OCI-LY1 (cell line): ENCODE data around the gene ZNF804A.

Source experiments
- H2AFZ ChIP-seq: fragments of 200-600 bp; sonication (generic), shearing (Covaris generic); 2 replicates; pipeline ENCODE4 v1.6.0; 2014; ENCODE audit warnings: antibody characterized with exemption, mild to moderate bottlenecking, low read length
- H3F3A ChIP-seq: fragments of 200-600 bp; sonication (generic), shearing (Covaris generic); 2 replicates; pipeline ENCODE4 v1.6.0; 2014; ENCODE audit warnings: mild to moderate bottlenecking, antibody characterized with exemption, low read length, moderate library complexity; ENCODE audit not compliant: insufficient read depth
- H3K27ac ChIP-seq: fragments of 200-600 bp; sonication (generic); 2 replicates; pipeline ENCODE4 v1.5.1; 2014; ENCODE audit warnings: low read length, mixed run types, mild to moderate bottlenecking, low read depth; ENCODE audit not compliant: poor library complexity, severe bottlenecking
- H3K27me3 ChIP-seq: fragments of 200-600 bp; sonication (generic); 2 replicates; pipeline ENCODE4 v1.6.0; 2014; ENCODE audit warnings: antibody characterized with exemption, mild to moderate bottlenecking, low read length, moderate library complexity; ENCODE audit not compliant: insufficient read depth
- H3K36me3 ChIP-seq: fragments of 200-600 bp; sonication (generic); 2 replicates; pipeline ENCODE4 v1.6.1; 2014; ENCODE audit warnings: mild to moderate bottlenecking, antibody characterized with exemption, low read length, moderate library complexity, mixed read lengths; ENCODE audit not compliant: insufficient read depth
- H3K4me1 ChIP-seq: fragments of 200-600 bp; sonication (generic); 2 replicates; pipeline ENCODE4 v1.5.1; 2014; ENCODE audit warnings: mild to moderate bottlenecking, low read length, moderate library complexity; ENCODE audit not compliant: insufficient read depth, severe bottlenecking
- H3K4me2 ChIP-seq: fragments of 200-600 bp; sonication (generic), shearing (Covaris generic); 2 replicates; pipeline ENCODE4 v1.6.1; 2014; ENCODE audit warnings: low read length
- H3K4me3 ChIP-seq: fragments of 200-600 bp; sonication (generic); 2 replicates; pipeline ENCODE4 v1.5.1; 2014; ENCODE audit warnings: low read length, low read depth, mild to moderate bottlenecking, mixed read lengths; ENCODE audit not compliant: poor library complexity, severe bottlenecking
- H3K79me2 ChIP-seq: fragments of 200-600 bp; shearing (Covaris generic); 2 replicates; pipeline ENCODE4 v1.6.1; 2016; ENCODE audit warnings: mixed run types, low read length, mixed read lengths; ENCODE audit not compliant: insufficient read depth
- H3K9ac ChIP-seq: fragments of 200-600 bp; sonication (generic), shearing (Covaris generic); 2 replicates; pipeline ENCODE4 v1.6.1; 2014; ENCODE audit warnings: mild to moderate bottlenecking, low read length, mixed read lengths
- H3K9me2 ChIP-seq: fragments of 200-600 bp; sonication (generic), shearing (Covaris generic); 2 replicates; pipeline ENCODE4 v1.6.1; 2014; ENCODE audit warnings: low read depth, mild to moderate bottlenecking, low read length, mixed read lengths
- H3K9me3 ChIP-seq: fragments of 200-600 bp; shearing (Covaris generic); 2 replicates; pipeline ENCODE4 v1.6.1; 2014; ENCODE audit warnings: low read length, mixed read lengths
- H4K20me1 ChIP-seq: fragments of 200-600 bp; sonication (generic), shearing (Covaris generic); 2 replicates; pipeline ENCODE4 v1.6.0; 2016; ENCODE audit warnings: mild to moderate bottlenecking, low read length; ENCODE audit not compliant: insufficient read depth
- CTCF ChIP-seq: fragments of 200-600 bp; sonication (generic), shearing (Covaris generic); IDR thresholded peaks from 2 replicates; pipeline ENCODE4 v1.5.1; 2017; ENCODE audit warnings: mild to moderate bottlenecking, antibody characterized with exemption, low read length, moderate library complexity, mixed read lengths
- EZH2 ChIP-seq: fragments of 200-600 bp; sonication (generic), shearing (Covaris generic); IDR thresholded peaks from 2 replicates; pipeline ENCODE4 v1.8.0; 2017; ENCODE audit warnings: borderline replicate concordance, mixed run types, mild to moderate bottlenecking, antibody characterized with exemption, low read length, moderate library complexity, mixed read lengths

The ZNF804A gene

GRCh38 chr2:184906160-184906559, 307.8 kb downstream of the ZNF804A start:
- H3K36me3 ChIP-seq = peaks cover 36% of the 10 kb centered on the region; the same call in 1 of the 2 replicates
- no peaks in the 10 kb centered on the region for H4K20me1 ChIP-seq
- H3K9ac ChIP-seq = no peak overlapping the region
- no peaks in the 10 kb centered on the region for H3K27me3 ChIP-seq
- H3K27ac ChIP-seq = no peak overlapping the region
- TF ChIP-seq CTCF (no peak), EZH2 (no peak)
- H3F3A ChIP-seq = no peaks in the 10 kb centered on the region
- no peak overlapping the region for H2AFZ ChIP-seq
- H3K4me3 ChIP-seq = no peak overlapping the region
- no peaks in the 10 kb centered on the region; the same call in 1 of the 2 replicates for H3K9me3 ChIP-seq
- H3K9me2 ChIP-seq = no peaks in the 10 kb centered on the region
- peaks cover 14% of the 10 kb centered on the region for H3K79me2 ChIP-seq
- no peaks in the 10 kb centered on the region for H3K4me1 ChIP-seq
- H3K4me2 ChIP-seq = no peak overlapping the region

GRCh38 chr2:184906709-184907108, 308.4 kb downstream of the ZNF804A start:
- Histone ChIP-seq H3K4me2 (no peak overlapping the region), H3K79me2 (peaks cover 20% of the 10 kb centered on the region), H3F3A (no peaks in the 10 kb centered on the region), H3K9me2 (no peaks in the 10 kb centered on the region), H3K36me3 (peaks cover 36% of the 10 kb centered on the region; the same call in 1 of the 2 replicates), H3K27me3 (no peaks in the 10 kb centered on the region), H3K4me1 (no peaks in the 10 kb centered on the region), H2AFZ (no peak overlapping the region), H3K9me3 (peaks cover 4% of the 10 kb centered on the region; the same call in 1 of the 2 replicates), H3K4me3 (no peak overlapping the region), H3K9ac (no peak overlapping the region), H4K20me1 (no peaks in the 10 kb centered on the region), H3K27ac (no peak overlapping the region)
- TF ChIP-seq CTCF (no peak), EZH2 (no peak)

GRCh38 chr2:184908966-184909365, 310.6 kb downstream of the ZNF804A start:
- Histone ChIP-seq H3K9me2 (no peaks in the 10 kb centered on the region), H2AFZ (no peak overlapping the region), H3K79me2 (peaks cover 35% of the 10 kb centered on the region), H3F3A (no peaks in the 10 kb centered on the region), H3K27ac (no peak overlapping the region), H4K20me1 (no peaks in the 10 kb centered on the region), H3K4me1 (no peaks in the 10 kb centered on the region), H3K9ac (no peak overlapping the region), H3K9me3 (peaks cover 10% of the 10 kb centered on the region; the same call in 1 of the 2 replicates), H3K36me3 (peaks cover 40% of the 10 kb centered on the region), H3K27me3 (no peaks in the 10 kb centered on the region), H3K4me2 (no peak overlapping the region), H3K4me3 (no peak overlapping the region)
- no peak for TF ChIP-seq EZH2
- TF ChIP-seq CTCF = no peak
